T-cell (primary cell): ENCODE results near the gene FCHSD2. TPM values are rescaled to one million over a fixed set of nuclear protein-coding genes. Genes with fewer than 3 reads are reported as not detected.

Experiments used
- ATAC-seq, 4 experiments: fragments of 200-7000 bp in 3 of 4; fragments of 150-1000 bp in 1 of 4; cut with Tn5 transposase; replicated peaks in 1 of 4; 1 replicate in 3 of 4; 2 replicates in 1 of 4; pipeline ENCODE4 v1.10.0; 2021; ENCODE audit warnings: moderate library complexity in 3 of 4, mild to moderate bottlenecking in 2 of 4, moderate number of reproducible peaks in 1 of 4
- CTCF ChIA-PET, 2 donors: fragments of 300-600 bp; sonication (Branson Sonifier 250); formaldehyde crosslinking; loops; one replicate each; lab custom pipeline; 2022; ENCODE audit warnings: antibody characterized with exemption in 2 of 2; lab: Charles Lee
- POLR2A ChIA-PET, 2 donors: fragments of 300-600 bp; sonication (Branson Sonifier 250); formaldehyde crosslinking; loops; one replicate each; lab custom pipeline; 2022; ENCODE audit warnings: antibody characterized with exemption in 2 of 2; lab: Charles Lee
- DNase-seq, 35 experiments: peaks; one replicate each; pipeline versions ENCODE4 v3.0.0 to v3.0.0-alpha.2; 2013 to 2023
- H3K27ac ChIP-seq: one replicate; pipeline ENCODE4 v1.5.1; 2013; ENCODE audit warnings: low read length
- H3K27me3 ChIP-seq, 2 experiments: replicated peaks in 1 of 2; 1 replicate in 1 of 2; 2 replicates in 1 of 2; pipeline versions ENCODE4 v1.6.1 to v1.7.0; 2013; ENCODE audit warnings: low read length in 1 of 2, mixed read lengths in 1 of 2; ENCODE audit not compliant: control insufficient read depth in 2 of 2, insufficient read depth in 2 of 2; ENCODE audit errors: extremely low read depth in 1 of 2
- H3K36me3 ChIP-seq, 2 donors: 1 replicate in 1 of 2; 2 replicates in 1 of 2; pipeline versions ENCODE4 v1.6.1 to v1.7.0; 2013; ENCODE audit warnings: low read length in 1 of 2; ENCODE audit not compliant: control insufficient read depth in 2 of 2, insufficient read depth in 1 of 2; ENCODE audit errors: extremely low read depth in 1 of 2
- H3K4me1 ChIP-seq, 2 experiments: 1 replicate in 1 of 2; 2 replicates in 1 of 2; pipeline versions ENCODE4 v1.6.1 to v1.7.0; 2013; ENCODE audit warnings: low read length in 2 of 2, mixed read lengths in 1 of 2; ENCODE audit not compliant: insufficient read depth in 2 of 2, control insufficient read depth in 1 of 2; ENCODE audit errors: extremely low read depth in 1 of 2
- H3K4me3 ChIP-seq, 2 donors: 1 replicate in 1 of 2; 2 replicates in 1 of 2; pipeline versions ENCODE4 v1.5.1 to v1.7.0; 2013; ENCODE audit warnings: mild to moderate bottlenecking in 2 of 2, low read length in 1 of 2, moderate library complexity in 1 of 2; ENCODE audit not compliant: control insufficient read depth in 1 of 2; ENCODE audit errors: extremely low read depth in 1 of 2
- H3K9me3 ChIP-seq: 2 replicates; pipeline ENCODE4 v1.7.0; 2013
- H3K27ac Mint-ChIP-seq, 2 donors: one replicate each; pipeline ENCODE4 v1.8.0; 2020 to 2021; ENCODE audit warnings: mild to moderate bottlenecking in 2 of 2, mixed read lengths in 2 of 2
- H3K27me3 Mint-ChIP-seq, 2 donors: one replicate each; pipeline ENCODE4 v1.8.0; 2021 to 2022; ENCODE audit warnings: mixed read lengths in 2 of 2
- H3K36me3 Mint-ChIP-seq: one replicate; pipeline ENCODE4 v1.8.0; 2021; ENCODE audit warnings: mixed read lengths
- H3K4me1 Mint-ChIP-seq, 3 donors: one replicate each; pipeline ENCODE4 v1.8.0; 2020 to 2022; ENCODE audit warnings: mixed read lengths in 3 of 3, mild to moderate bottlenecking in 1 of 3
- H3K4me3 Mint-ChIP-seq, 3 donors: one replicate each; pipeline ENCODE4 v1.8.0; 2020 to 2022; ENCODE audit warnings: mild to moderate bottlenecking in 3 of 3, mixed read lengths in 3 of 3, moderate library complexity in 3 of 3
- H3K9me3 Mint-ChIP-seq, 3 donors: one replicate each; pipeline ENCODE4 v1.8.0; 2020 to 2022; ENCODE audit warnings: mixed read lengths in 3 of 3
- WGBS: methylation state at CpG from one replicate; pipeline ENCODE4 v1.1.5; 2013; ENCODE audit warnings: missing lambda C conversion rate; ENCODE audit not compliant: insufficient coverage; 5-methylcytosine and 5-hydroxymethylcytosine counted together
- total RNA-seq, 35 experiments: library from RNA in 6 of 35; stranded (reverse) in 6 of 35; fragments of 120-200 nt in 1 of 35; gene quantifications; one replicate each; pipeline versions ENCODE4 v1.2.1 to v1.2.4 and lab custom pipeline; 2013 to 2026

Gene FCHSD2
- total RNA-seq, 5 donors from 2014 or later (not counting 1 experiment from before 2014, with no cell fraction given), result 37.0 to 53.8 (median 46.3) TPM

GRCh38 chr11:72930008-72930407, 212.1 kb downstream of the FCHSD2 start:
- Mint-ChIP-seq H3K36me3 (no peaks in the 10 kb centered on the region), H3K9me3 (no peaks in the 10 kb centered on the region), H3K27me3 (no peaks in the 10 kb centered on the region), H3K4me1 (peaks cover 3 to 8% (median 4%) of the 10 kb centered on the region in 3 donors), H3K27ac (no peak overlapping the region), H3K4me3 (no peak overlapping the region)
- POLR2A ChIA-PET, result no interaction called here
- no peaks in the 10 kb centered on the region for H3K4me1 ChIP-seq
- H3K4me3 ChIP-seq, result no peak overlapping the region
- no peaks in the 10 kb centered on the region for H3K9me3 ChIP-seq
- 83% methylated on average over 2 of the region's 2 CpGs for WGBS
- H3K36me3 ChIP-seq, result no peaks in the 10 kb centered on the region
- H3K27ac ChIP-seq, result no peak overlapping the region
- DNase-seq (no peak), ATAC-seq (no peak)
- H3K27me3 ChIP-seq, result no peaks in the 10 kb centered on the region
- CTCF ChIA-PET, result interaction anchor here in 1 of 2 donors (1.0 kb wide), 1 partner anchor 98 kb away, joined by 3 read pairs; no protein-coding TSS in a partner anchor

- POLR2A ChIA-PET, result no interaction called here
- H3K27ac ChIP-seq, result no peak overlapping the region
- no peaks in the 10 kb centered on the region for H3K27me3 ChIP-seq
- Mint-ChIP-seq H3K4me3 (no peak overlapping the region), H3K27ac (no peak overlapping the region), H3K4me1 (peaks cover 8 to 10% (median 8%) of the 10 kb centered on the region in 3 donors), H3K36me3 (no peaks in the 10 kb centered on the region), H3K9me3 (no peaks in the 10 kb centered on the region), H3K27me3 (no peaks in the 10 kb centered on the region)
- DNase-seq, result no peak
- H3K4me1 ChIP-seq, result no peaks in the 10 kb centered on the region
- ATAC-seq, result no peak
- no peaks in the 10 kb centered on the region for H3K9me3 ChIP-seq
- H3K36me3 ChIP-seq, result no peaks in the 10 kb centered on the region
- CTCF ChIA-PET, result interaction anchor here in 1 of 2 donors (1.0 kb wide), 1 partner anchor 97 kb away, joined by 3 read pairs; no protein-coding TSS in a partner anchor
- no peak overlapping the region for H3K4me3 ChIP-seq
- WGBS, result no CpG with 5 or more reads among the region's 1 CpG
These were observed 212.9 kb downstream of the FCHSD2 start for GRCh38 chr11:72929256-72929655.

- peaks cover 8 to 10% (median 8%) of the 10 kb centered on the region in 3 donors for H3K4me1 Mint-ChIP-seq
- H3K36me3 ChIP-seq, result no peaks in the 10 kb centered on the region
- ATAC-seq (no peak), DNase-seq (no peak)
- H3K4me3 ChIP-seq, result no peak overlapping the region
- no peak overlapping the region for H3K27ac ChIP-seq
- no peak overlapping the region for H3K27ac Mint-ChIP-seq
- no peaks in the 10 kb centered on the region for H3K36me3 Mint-ChIP-seq
- H3K4me1 ChIP-seq, result no peaks in the 10 kb centered on the region
- CTCF ChIA-PET, result no interaction called here
- H3K27me3 ChIP-seq, result no peaks in the 10 kb centered on the region
- H3K9me3 Mint-ChIP-seq, result no peaks in the 10 kb centered on the region
- H3K4me3 Mint-ChIP-seq, result no peak overlapping the region
- POLR2A ChIA-PET, result no interaction called here
- no peaks in the 10 kb centered on the region for H3K27me3 Mint-ChIP-seq
- H3K9me3 ChIP-seq, result no peaks in the 10 kb centered on the region
These were observed 214.7 kb downstream of the FCHSD2 start for GRCh38 chr11:72927380-72927779.

- ChIA-PET POLR2A (interaction anchor here in 1 of 2 donors (0.6 kb wide), 1 partner anchor 46 kb away, joined by 4 read pairs; no protein-coding TSS in a partner anchor), CTCF (interaction anchor here in 1 of 2 donors (0.9 kb wide), 1 partner anchor 252 kb away, joined by 6 read pairs; no protein-coding TSS in a partner anchor)
- no peaks in the 10 kb centered on the region for H3K4me1 ChIP-seq
- ATAC-seq (no peak), DNase-seq (no peak)
- WGBS, result no CpG with 5 or more reads among the region's 1 CpG
- no peaks in the 10 kb centered on the region for H3K27me3 ChIP-seq
- no peak overlapping the region for H3K4me3 ChIP-seq
- Mint-ChIP-seq H3K4me1 (peaks cover 8 to 10% (median 8%) of the 10 kb centered on the region in 3 donors), H3K27me3 (no peaks in the 10 kb centered on the region), H3K36me3 (peaks cover 9% of the 10 kb centered on the region), H3K27ac (no peak overlapping the region), H3K4me3 (no peak overlapping the region), H3K9me3 (no peaks in the 10 kb centered on the region)
- H3K9me3 ChIP-seq, result no peaks in the 10 kb centered on the region
- H3K27ac ChIP-seq, result no peak overlapping the region
- H3K36me3 ChIP-seq, result peaks cover 0 to 6% of the 10 kb centered on the region in 2 donors
These were observed 216.0 kb downstream of the FCHSD2 start for GRCh38 chr11:72926076-72926475.

- DNase-seq (no peak), ATAC-seq (no peak)
- H3K27ac Mint-ChIP-seq, result peak overlapping the region in 1 of 2 donors; percentile 48
- H3K27me3 Mint-ChIP-seq, result no peaks in the 10 kb centered on the region
- H3K9me3 ChIP-seq, result no peaks in the 10 kb centered on the region
- H3K4me1 Mint-ChIP-seq, result peaks cover 8 to 10% (median 8%) of the 10 kb centered on the region in 3 donors
- POLR2A ChIA-PET, result no interaction called here
- H3K9me3 Mint-ChIP-seq, result no peaks in the 10 kb centered on the region
- H3K4me3 Mint-ChIP-seq, result no peak overlapping the region
- no peak overlapping the region for H3K27ac ChIP-seq
- peaks cover 9% of the 10 kb centered on the region for H3K36me3 Mint-ChIP-seq
- H3K36me3 ChIP-seq, result peaks cover 0 to 6% of the 10 kb centered on the region in 2 donors
- H3K4me1 ChIP-seq, result no peaks in the 10 kb centered on the region
- no peak overlapping the region for H3K4me3 ChIP-seq
- CTCF ChIA-PET, result no interaction called here
- WGBS, result 97% methylated on average over 9 of the region's 9 CpGs
- H3K27me3 ChIP-seq, result no peaks in the 10 kb centered on the region
These were observed 216.5 kb downstream of the FCHSD2 start for GRCh38 chr11:72925656-72926055.

- H3K27me3 Mint-ChIP-seq, result no peaks in the 10 kb centered on the region
- Histone ChIP-seq H3K27me3 (no peaks in the 10 kb centered on the region), H3K27ac (no peak overlapping the region), H3K4me3 (no peak overlapping the region), H3K4me1 (no peaks in the 10 kb centered on the region), H3K36me3 (peaks cover 0 to 6% of the 10 kb centered on the region in 2 donors), H3K9me3 (no peaks in the 10 kb centered on the region)
- H3K4me3 Mint-ChIP-seq, result no peak overlapping the region
- WGBS, result no CpG with 5 or more reads among the region's 1 CpG
- H3K27ac Mint-ChIP-seq, result peak overlapping the region in 1 of 2 donors; percentile 75
- peaks cover 8 to 10% (median 8%) of the 10 kb centered on the region in 3 donors for H3K4me1 Mint-ChIP-seq
- POLR2A ChIA-PET, result interaction anchor here (0.6 kb wide), 2 partner anchors 9 to 207 kb away, joined by 3 to 4 read pairs; no protein-coding TSS in a partner anchor
- peak in 1 of 35 experiments; percentile 56 for DNase-seq
- no peaks in the 10 kb centered on the region for H3K9me3 Mint-ChIP-seq
- peaks cover 15% of the 10 kb centered on the region for H3K36me3 Mint-ChIP-seq
- ATAC-seq, result no peak
- CTCF ChIA-PET, result interaction anchor here (0.5 to 2.1 kb wide), 16 partner anchors 9 to 1467 kb away, joined by 3 to 19 read pairs (median 4); no protein-coding TSS in a partner anchor
These were observed 217.4 kb downstream of the FCHSD2 start for GRCh38 chr11:72924568-72925190.
